Transverse colon (tissue), 4 donors: ENCODE measurements around the gene EMP2. TPM values are rescaled to one million over a fixed set of nuclear protein-coding genes. Genes with fewer than 3 reads are reported as not detected.

Experiments
- DNase-seq: peaks from one replicate; pipeline ENCODE4 v3.0.0-alpha.2; 2019
- H3K27ac ChIP-seq, 4 donors: fragments of 200-600 bp; sonication (generic); 2 replicates each; pipeline ENCODE4 v1.5.1; 2016 to 2018; ENCODE audit warnings: inconsistent platforms in 4 of 4
- H3K27me3 ChIP-seq: fragments of 200-600 bp; sonication (generic); 2 replicates; pipeline ENCODE4 v1.5.1; 2017; ENCODE audit warnings: inconsistent platforms
- H3K36me3 ChIP-seq, 4 donors: fragments of 200-600 bp; sonication (generic); 2 replicates each; pipeline ENCODE4 v1.5.1; 2017 to 2019; ENCODE audit warnings: inconsistent platforms in 4 of 4
- H3K4me1 ChIP-seq, 4 donors: fragments of 200-600 bp; sonication (generic); 2 replicates each; pipeline ENCODE4 v1.5.1; 2017 to 2020; ENCODE audit warnings: inconsistent platforms in 4 of 4
- H3K4me3 ChIP-seq, 4 donors: fragments of 200-600 bp; sonication (generic); 1 replicate in 1 of 4; 2 replicates in 3 of 4; pipeline versions ENCODE4 v1.5.1 to v1.6.1; 2017 to 2019; ENCODE audit warnings: inconsistent platforms in 4 of 4
- H3K9me3 ChIP-seq, 2 donors: fragments of 200-600 bp; sonication (generic); 2 replicates each; pipeline ENCODE4 v1.5.1; 2017 to 2019; ENCODE audit warnings: inconsistent platforms in 2 of 2
- CTCF ChIP-seq, 5 experiments: fragments of 200-600 bp in 3 of 5; fragments of 450-650 bp in 2 of 5; sonication (generic) in 3 of 5; IDR thresholded peaks; 1 replicate in 2 of 5; 2 replicates in 3 of 5; pipeline ENCODE4 v1.5.1; 2016 to 2017; ENCODE audit warnings: antibody characterized with exemption in 5 of 5, inconsistent platforms in 3 of 5, mild to moderate bottlenecking in 2 of 5, moderate library complexity in 1 of 5
- EP300 ChIP-seq: sonication (generic); formaldehyde crosslinking; IDR thresholded peaks from one replicate; pipeline ENCODE4 v1.6.1; 2017; ENCODE audit warnings: antibody characterized with exemption, low read depth
- POLR2A ChIP-seq: fragments of 450-650 bp; IDR thresholded peaks from one replicate; pipeline ENCODE4 v1.6.1; 2016; ENCODE audit warnings: antibody characterized with exemption, mild to moderate bottlenecking, moderate library complexity
- POLR2AphosphoS5 ChIP-seq, 3 donors: sonication (generic); formaldehyde crosslinking; IDR thresholded peaks; one replicate each; pipeline ENCODE4 v1.6.1; 2016; ENCODE audit warnings: antibody characterized with exemption in 3 of 3
- WGBS, 2 donors: methylation state at CpG; one replicate each; pipeline ENCODE4 v1.1.5; 2018; ENCODE audit warnings: low coverage in 1 of 2; 5-methylcytosine and 5-hydroxymethylcytosine counted together
- in situ Hi-C, 4 donors: fragments of 200-750 bp; cut with MboI; loops; one replicate each; pipeline versions ENCODE4 v1.15.0 to v1.15.1; 2017; ENCODE audit warnings: low sequenced_read_pairs in 3 of 4, low pct_ligation_motif_present in 1 of 4, low pct_unique_long_range_greater_than_20kb in 1 of 4
- intact Hi-C: fragments of 100-400 bp; cut with DNase I; formaldehyde crosslinking; loops from one replicate; pipeline ENCODE4 v1.15.1; 2023; ENCODE audit warnings: low total_unique reads
- total RNA-seq, 4 donors: library from RNA; depleted of rRNA; stranded (reverse); fragments of >200 nt; gene quantifications; one replicate each; pipeline ENCODE4 v1.1.0, GENCODE V29; 2016

The EMP2 gene
- total RNA-seq, 4 donors from 2014 or later = 22.1 to 51.0 (median 40.2) TPM

- Histone ChIP-seq H3K4me1 (peaks cover 0 to 19% (median 3%) of the 10 kb centered on the region in 4 donors), H3K27ac (peak overlapping the region; percentile 4 to 65 (median 43)), H3K27me3 (no peaks in the 10 kb centered on the region), H3K9me3 (no peaks in the 10 kb centered on the region), H3K36me3 (no peaks in the 10 kb centered on the region), H3K4me3 (no peak overlapping the region)
- 75 to 90% methylated on average over 3 to 11 of the region's 11 CpGs for WGBS, 2 donors
- in situ Hi-C loops (no loop called here), intact Hi-C loops (no loop called here)
- DNase-seq = no peak
- TF ChIP-seq POLR2AphosphoS5 (IDR thresholded peaks at IDR 0.05) = no peak
- TF ChIP-seq POLR2A = no peak
- TF ChIP-seq CTCF (IDR thresholded peaks at IDR 0.05) = no peak
- TF ChIP-seq EP300 = no peak
Observed at GRCh38 chr16:10608687-10609401, 28.4 kb upstream of the EMP2 start.

GRCh38 chr16:10607157-10607556 lies 26.8 kb upstream of the EMP2 start:
- Histone ChIP-seq H3K4me1 (peaks cover 0 to 19% (median 4%) of the 10 kb centered on the region in 4 donors), H3K9me3 (no peaks in the 10 kb centered on the region), H3K27me3 (no peaks in the 10 kb centered on the region), H3K36me3 (no peaks in the 10 kb centered on the region), H3K27ac (no peak overlapping the region), H3K4me3 (no peak overlapping the region)
- in situ Hi-C loops (no loop called here), intact Hi-C loops (no loop called here)
- 89% methylated on average over 3 of the region's 3 CpGs; no CpG with 5 or more reads in 1 of the 2 donors for WGBS, 2 donors
- TF ChIP-seq CTCF (IDR thresholded peaks at IDR 0.05) (no peak), EP300 (no peak), POLR2A (no peak), POLR2AphosphoS5 (IDR thresholded peaks at IDR 0.05) (no peak)
- DNase-seq = no peak

- Histone ChIP-seq H3K4me3 (no peak overlapping the region), H3K9me3 (no peaks in the 10 kb centered on the region), H3K4me1 (peaks cover 0 to 23% (median 9%) of the 10 kb centered on the region in 4 donors), H3K27ac (no peak overlapping the region), H3K36me3 (no peaks in the 10 kb centered on the region), H3K27me3 (no peaks in the 10 kb centered on the region)
- in situ Hi-C loops (no loop called here), intact Hi-C loops (no loop called here)
- WGBS, 2 donors = 81 to 85% methylated on average over 5 to 6 of the region's 6 CpGs
- no peak for DNase-seq
- TF ChIP-seq EP300 (no peak), POLR2A (no peak), CTCF (IDR thresholded peaks at IDR 0.05) (no peak), POLR2AphosphoS5 (IDR thresholded peaks at IDR 0.05) (no peak)
Observed at GRCh38 chr16:10606607-10607006, 26.2 kb upstream of the EMP2 start.

GRCh38 chr16:10605636-10606035 lies 25.2 kb upstream of the EMP2 start:
- no peak for TF ChIP-seq POLR2AphosphoS5 (IDR thresholded peaks at IDR 0.05)
- TF ChIP-seq EP300 = no peak
- no peak for TF ChIP-seq POLR2A
- TF ChIP-seq CTCF (IDR thresholded peaks at IDR 0.05) = no peak
- Histone ChIP-seq H3K4me3 (no peak overlapping the region), H3K27ac (no peak overlapping the region), H3K9me3 (no peaks in the 10 kb centered on the region), H3K27me3 (no peaks in the 10 kb centered on the region), H3K4me1 (peaks cover 0 to 27% (median 17%) of the 10 kb centered on the region in 4 donors), H3K36me3 (no peaks in the 10 kb centered on the region)
- 86% methylated on average over 1 to 3 of the region's 3 CpGs for WGBS, 2 donors
- in situ Hi-C loops = no loop called here
- DNase-seq = no peak
- intact Hi-C loops = no loop called here
